ENCODE data around the gene GIPC2. TPM values are rescaled to one million over a fixed set of nuclear protein-coding genes. Genes with fewer than 3 reads are reported as not detected.
"Not testable (repeated sequence)": the region's sequence is repeated elsewhere in the genome, so short reads cannot be mapped to it uniquely, and the experiment has no call there.

The GIPC2 gene
- total RNA-seq, 1 donor from 2014 or later, result 55.5 TPM

DNA sequence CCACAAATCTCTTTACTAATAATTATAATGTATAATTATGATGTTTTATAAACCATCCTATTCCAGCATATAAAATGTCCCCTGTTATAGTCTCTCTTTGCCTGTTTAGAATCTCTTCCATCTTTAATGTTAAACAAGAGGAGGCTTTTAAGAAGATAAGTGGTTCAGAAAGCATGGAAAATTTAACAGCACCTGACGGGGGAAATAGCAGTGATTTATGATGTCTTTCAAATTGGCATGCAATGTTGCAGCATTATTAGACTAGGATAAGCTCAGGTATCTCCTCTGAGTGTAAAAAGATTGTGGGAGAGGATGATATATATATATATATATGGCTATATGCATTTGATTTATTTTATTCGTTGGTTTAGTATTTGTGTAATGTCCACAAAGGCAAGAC lies 24.4 kb downstream of the GIPC2 start:
- DNase-seq, result no peak

DNA sequence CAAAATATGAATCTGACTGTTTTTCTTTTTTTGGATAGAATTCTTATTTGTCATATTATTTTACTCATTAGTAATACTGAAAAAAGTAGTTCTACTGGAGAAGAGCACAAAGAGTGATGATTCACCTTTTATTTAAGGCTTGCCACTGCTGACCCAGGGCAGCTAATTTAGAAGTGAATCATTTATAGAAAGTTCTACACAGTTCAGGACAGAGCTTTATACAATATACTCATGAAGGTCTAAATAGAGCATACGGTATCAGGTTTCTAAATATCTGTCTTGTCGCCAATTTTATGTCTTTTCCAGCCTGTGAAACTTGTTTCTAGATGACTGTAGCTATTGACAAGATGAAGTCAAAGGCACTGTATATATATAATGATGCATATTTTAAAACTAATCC lies 25.0 kb downstream of the GIPC2 start:
- peak; percentile 80 for DNase-seq

DNA sequence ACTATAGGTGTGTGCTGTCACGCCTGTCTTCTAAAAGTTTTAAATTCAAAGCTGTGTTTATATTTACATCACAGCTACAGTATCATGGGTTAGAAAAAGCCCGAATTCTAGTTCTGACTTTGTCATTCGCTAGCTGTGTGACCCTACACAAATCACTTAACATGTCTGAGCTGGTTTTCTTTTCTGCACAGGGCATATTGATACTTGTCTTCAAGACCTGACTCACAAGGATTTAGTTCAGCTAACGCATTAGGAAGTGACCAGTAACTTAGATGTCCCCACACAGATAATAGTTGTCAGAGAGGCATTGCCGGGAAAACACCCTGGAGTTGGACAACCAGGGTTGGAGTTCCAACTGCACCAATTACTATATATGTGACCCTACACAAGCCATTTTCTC lies 25.9 kb downstream of the GIPC2 start:
- DNase-seq, result no peak

DNA sequence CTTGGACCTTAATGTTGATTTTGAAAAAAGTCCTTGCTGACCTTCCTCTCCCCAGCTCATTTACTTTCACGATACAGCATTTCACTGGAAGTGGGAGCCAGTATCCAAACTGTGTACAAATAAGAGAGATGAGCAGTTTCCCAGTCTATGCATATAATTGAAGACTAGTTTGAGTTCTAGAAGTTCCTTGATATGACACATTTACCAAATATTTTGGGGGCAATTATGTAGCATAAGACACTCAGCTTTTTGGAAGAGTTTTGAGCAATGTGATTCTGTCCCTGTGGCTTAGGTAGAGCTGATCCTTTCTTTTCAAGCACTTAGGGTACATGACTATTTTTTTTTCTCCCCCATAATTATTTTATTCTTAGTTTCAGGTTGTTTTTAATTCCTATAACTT lies 26.4 kb downstream of the GIPC2 start:
- no peak for DNase-seq

DNA sequence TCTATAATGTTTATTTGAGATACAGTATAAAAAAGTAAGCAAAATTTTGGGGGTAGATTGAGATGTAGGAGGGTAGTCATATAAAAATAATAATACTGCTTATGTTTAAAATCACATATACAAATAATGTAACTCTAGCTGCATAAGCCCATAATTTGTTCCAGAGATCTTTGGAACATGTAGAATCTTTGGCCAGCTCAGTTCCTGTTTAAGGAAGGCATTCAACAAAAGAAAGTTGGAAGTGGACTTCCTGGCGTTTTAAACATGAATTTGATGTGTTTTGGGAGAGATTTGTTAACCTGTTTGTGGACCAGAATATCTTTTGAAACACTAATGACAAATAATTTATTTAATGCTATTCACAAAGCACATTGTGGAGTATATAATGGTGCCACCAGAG lies 27.7 kb downstream of the GIPC2 start:
- peak; percentile 65 for DNase-seq

DNA sequence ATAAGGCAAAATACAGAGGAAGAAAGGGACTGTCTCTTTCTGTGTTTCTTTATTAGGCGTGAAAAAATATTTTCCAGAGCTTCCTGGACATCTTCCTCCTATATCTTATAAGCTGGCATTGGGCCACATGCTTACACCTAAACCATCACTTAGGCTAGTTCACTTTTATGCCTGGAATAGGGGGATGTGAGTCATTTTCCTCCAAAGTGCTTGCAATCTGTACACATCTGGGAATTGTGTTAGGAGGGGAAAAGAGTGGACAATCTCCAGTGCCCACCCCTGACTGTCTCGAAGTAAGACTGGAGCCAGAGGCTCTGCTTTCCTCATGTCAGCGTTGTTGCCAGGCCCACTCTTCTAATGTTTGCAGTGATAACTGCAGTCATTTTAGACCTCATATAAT lies 29.9 kb downstream of the GIPC2 start:
- DNase-seq, result peak; percentile 94

DNA sequence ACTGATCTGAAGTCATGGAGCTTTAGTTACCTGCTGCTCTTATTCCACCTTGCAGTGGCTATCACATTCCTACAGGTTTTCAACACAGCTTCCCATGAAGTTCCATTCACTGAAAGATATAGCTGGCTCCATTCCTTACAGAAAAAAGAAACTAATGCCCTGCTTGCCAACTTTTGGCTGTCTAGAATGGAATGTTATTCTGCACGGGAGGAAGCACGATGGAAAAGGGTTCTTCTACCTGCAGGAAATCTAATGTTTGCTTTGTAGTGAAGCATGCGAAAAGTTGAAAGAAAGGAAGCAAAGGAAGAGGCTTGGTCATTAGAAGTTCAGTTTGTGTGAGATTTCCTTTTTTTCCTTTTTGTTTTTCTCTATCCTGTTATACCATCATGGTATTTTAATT lies 32.6 kb downstream of the GIPC2 start:
- DNase-seq, result peak; percentile 83

DNA sequence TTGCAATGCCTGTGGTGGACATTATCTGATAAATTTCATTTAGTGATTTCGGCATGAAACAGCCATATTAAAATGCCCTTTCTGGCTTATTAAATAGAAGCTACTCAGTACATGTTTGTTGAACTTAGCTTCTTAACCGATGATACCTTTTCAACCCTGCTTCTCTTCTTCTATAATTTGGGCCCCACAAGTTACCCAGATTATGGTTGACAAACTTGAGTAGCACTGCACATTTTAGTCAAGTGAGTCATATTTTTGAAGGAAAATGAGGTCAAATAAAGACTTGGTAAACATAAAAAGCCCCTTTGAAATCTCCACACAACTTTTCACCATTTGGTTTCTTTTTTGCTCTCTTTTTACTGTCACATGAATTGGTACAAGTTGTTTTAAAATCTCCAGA lies 33.8 kb downstream of the GIPC2 start:
- peak; percentile 48 for DNase-seq

DNA sequence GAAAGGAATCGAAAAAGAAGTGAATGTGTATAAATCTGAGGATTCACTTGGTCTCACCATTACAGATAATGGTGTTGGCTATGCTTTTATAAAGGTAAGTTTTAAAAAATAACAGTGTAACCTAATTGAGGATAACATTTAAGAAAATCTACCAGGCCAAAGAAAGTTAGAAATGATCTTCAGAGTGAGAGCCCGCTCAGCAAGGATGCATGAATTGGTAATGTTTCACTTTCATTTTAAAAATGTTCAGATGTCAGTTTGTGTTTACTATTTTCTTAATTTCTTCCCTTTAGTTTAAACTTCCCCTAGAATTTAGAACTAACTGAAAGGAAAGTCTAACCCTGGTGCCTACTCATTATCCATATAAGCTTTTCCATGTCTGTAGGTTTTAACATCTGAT lies 35.0 kb downstream of the GIPC2 start:
- DNase-seq, result no peak

DNA sequence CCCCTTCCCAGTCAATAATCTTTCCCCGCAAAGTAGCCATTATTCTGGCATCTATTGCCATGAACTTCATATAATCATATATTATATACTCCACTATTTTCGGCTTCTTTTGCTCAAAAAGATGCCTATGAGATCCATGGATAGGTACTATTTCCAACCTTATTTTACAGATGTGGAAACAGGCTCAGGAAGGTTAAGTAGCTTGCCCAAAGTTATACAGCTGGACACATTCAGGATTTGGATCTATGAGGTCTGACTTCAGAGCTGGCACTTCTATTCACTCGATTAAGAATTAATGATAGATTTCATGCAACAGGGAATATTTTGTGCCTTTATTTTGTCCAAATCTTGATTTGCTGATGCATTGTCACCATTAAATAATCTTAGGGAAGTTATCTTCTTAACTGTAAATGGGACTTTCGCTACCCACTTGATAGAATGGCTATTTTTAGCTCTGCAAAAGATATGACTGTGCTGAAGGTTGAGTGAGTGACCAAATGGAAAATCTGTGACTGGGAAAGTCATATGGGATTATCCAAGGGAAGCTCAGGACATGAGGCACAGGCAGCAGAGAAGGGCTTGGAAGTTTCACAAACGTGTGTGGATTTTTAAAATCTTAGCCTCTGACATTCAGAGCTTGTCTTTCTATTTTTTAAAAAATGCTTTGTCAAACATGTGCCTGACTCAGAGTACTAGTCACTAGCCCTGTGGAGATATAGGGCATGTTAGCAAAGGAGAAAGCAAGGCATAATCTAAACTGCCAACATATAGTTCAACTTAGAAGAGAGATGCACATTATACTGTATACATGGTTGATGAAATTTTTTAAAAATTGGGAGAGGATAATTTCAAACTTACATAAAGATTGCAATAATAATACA lies 36.5 kb downstream of the GIPC2 start:
- DNase-seq, result peak; percentile 37

DNA sequence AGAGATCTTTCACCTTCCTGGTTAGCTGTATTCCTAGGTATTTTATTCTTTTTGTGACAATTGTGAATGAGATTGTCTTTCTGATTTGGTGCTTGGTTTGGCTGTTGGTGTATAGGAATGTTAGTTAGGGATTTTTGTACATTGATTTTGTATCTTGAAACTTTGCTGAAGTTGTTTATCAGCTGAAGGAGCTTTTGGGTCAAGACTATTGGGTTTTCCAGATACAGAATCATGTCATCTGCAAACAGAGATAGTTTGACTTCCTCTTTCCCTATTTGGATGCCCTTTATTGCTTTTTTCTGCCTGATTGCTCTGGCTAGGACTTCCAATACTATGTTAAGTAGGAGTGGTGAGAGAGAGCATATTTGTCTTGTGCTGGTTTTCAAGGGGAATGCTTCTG lies 38.9 kb downstream of the GIPC2 start:
- DNase-seq, result not testable (repeated sequence)

DNA sequence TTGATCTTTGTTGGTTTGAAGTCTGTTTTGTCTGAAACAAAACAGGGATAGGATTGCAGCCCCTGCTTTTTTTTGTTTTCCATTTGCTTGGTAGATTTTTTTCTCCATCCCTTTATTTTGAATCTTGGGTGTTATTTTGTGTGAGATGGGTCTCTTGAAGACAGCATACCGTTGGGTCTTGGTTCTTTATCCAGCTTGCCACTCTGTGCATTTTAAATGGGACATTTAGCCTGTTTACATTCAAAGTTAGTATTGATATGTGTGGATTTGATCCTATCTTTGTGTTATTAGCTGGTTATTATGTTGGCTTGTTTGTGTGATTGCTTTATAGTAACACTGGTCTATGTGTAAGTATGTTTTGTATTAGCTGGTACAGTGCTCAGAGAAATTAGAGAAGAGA lies 40.9 kb downstream of the GIPC2 start:
- DNase-seq, result no peak

DNA sequence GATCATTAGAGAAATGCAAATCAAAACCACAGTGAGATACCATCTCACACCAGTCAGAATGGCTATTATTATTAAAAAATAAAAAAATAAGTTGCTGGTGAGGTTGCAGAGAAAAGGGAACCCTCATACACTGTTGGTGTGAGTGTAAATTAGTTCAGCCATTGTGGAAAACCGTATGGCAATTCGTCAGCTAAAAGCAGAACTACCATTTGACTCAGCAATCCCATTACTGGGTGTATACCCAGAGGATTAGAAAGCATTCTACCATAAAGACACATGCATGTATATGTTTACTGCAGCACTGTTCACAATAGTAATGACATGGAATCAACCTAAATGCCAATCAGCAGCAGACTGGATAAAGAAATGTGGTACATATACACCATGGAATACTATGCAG lies 42.2 kb downstream of the GIPC2 start:
- no peak for DNase-seq

DNA sequence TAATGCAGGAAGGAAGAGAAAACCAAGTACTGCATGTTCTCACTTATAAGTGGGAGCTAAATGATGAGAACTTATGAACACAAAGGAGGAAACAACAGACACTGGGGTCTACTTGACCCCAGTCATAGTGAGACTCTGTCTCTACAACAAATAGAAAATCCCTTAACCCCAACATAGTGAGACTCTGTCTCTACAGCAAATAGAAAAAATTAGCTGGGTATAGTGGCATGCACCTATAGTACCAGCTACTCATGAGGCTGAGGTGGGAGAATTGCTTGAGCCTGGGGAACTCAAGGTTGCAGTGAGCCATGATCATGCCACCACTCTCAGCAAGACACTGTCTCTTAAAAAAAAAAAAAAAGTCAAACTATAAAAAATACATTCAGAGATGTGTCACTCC lies 42.7 kb downstream of the GIPC2 start:
- no peak for DNase-seq

DNA sequence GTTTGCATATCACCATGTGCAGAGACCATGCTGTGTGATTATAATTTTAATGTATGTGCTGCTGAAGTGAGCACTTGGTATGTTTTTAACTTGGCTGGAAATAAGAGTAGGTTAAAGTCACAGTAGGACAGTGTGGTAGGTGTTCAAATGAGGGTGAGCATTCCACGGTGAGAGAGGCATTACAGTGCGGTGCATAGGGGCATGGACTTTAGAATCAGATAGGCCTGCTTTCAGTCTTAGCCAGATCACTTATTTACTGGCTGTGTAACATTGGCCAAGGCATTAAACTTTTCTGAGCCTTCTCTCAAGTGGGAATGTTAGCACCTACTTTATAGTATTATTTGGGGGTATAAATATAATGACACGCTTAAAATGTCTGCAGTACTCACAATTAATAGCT lies 43.2 kb downstream of the GIPC2 start:
- DNase-seq, result no peak

DNA sequence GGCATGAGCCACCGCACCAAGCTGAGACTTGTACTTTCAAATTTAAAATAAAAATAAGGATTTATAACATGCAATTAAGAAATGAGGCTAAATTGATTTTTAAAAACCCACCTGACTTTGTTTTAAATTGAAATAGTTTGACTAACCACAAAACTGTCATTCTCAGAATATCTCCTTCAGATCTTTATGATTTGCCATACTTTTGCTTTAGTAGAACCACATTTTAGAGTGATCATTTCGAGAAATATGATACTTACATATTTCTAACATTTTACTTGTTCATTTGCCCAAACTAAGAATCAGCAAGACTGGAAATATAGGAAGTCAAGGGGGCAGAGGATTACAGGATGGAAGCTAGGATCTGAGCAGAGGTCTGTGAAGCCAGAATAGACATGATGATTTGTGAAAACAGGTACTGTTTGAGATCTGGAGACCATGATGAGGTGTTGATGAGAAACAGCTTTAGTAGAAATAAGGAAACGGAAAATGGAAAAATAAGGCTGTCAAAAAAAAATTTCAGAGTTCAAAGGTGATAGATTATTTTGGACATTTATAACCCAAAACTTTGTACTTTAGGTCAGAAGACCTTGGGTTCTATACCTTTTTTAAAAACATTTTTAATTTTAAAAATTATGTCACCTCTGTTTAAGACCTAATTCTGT lies 44.8 kb downstream of the GIPC2 start:
- DNase-seq, result no peak

DNA sequence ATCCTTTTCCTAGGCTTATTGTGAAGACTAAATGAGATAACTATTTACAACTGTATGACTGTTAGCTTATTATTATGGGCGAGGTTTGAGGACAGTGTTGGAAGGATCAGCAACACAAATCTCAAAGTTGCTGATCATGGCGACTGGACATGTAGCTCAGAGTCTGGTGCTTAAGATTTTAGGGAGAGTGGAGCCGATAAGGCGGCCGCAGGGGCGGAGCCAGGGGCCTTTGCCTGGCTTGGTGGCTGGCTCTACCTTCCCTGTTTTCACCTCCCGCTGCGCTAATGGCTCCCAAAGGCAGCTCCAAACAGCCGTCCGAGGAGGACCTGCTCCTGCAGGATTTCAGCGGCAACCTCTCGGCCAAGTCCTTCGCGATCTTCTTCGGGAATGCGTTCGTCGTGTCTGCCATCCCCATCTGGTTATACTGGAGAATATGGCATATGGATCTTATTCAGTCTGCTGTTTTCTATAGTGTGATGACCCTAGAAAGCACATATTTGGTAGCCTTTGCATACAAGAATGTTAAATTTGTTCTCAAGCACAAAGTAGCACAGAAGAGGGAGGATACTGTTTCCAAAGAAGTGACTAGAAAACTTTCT lies 45.5 kb downstream of the GIPC2 start:
- no peak for DNase-seq

DNA sequence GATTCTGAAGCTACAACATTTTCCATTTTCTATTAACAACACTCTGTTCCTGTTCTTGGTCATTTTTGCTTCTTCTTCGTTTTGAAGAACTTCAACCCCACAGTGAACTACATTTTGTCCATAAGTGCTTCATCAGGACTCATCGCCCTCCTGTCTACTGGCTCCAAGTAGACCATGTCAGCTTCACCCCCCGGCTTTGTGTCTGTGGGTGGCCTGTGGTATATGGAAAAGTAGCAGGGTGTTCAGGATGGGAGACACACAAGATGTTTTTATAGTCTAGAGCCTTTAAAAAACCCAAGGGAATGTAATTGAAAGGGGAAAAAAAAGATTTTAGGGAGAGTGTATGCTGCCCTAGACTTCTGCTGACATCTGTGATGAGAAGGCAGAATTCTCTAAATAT lies 46.1 kb downstream of the GIPC2 start:
- no peak for DNase-seq

DNA sequence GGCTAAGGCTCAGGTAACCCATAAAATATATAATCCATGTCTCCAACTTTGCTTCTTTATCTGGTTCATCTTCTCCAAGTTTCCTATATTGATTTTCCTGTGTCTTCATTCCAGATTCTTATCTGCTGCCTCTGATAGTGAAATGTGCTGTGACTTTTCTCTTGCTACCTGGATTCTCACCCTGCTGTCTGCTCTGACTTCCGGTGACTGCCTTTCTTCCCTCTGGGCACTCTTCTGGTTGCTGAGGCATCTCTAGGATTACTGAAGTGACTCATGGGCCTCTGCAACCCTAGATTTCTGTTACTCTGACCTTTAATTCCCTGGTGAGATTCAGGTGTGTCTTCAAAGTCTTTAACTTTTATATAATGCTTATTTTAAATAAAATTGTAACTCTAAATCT lies 46.9 kb downstream of the GIPC2 start:
- DNase-seq, result no peak

DNA sequence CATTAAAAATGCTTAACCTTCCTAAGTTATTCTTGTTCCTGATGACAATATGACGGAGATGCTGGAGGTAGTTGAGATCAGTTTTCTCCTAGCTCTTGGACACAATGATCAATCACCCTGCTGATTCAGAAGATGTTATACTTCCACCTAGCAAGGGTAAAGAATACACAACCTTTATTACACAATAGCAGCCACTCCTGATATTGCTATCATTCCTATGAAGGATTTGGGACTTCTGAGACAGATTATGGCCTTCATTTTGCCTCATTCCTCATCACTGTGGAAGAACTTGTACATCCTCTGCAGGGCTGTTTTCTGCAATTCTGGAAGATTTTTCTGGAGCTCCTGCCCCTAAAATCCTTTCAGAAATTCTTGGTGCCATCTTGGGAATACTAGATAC lies 47.8 kb downstream of the GIPC2 start:
- DNase-seq, result no peak

DNA sequence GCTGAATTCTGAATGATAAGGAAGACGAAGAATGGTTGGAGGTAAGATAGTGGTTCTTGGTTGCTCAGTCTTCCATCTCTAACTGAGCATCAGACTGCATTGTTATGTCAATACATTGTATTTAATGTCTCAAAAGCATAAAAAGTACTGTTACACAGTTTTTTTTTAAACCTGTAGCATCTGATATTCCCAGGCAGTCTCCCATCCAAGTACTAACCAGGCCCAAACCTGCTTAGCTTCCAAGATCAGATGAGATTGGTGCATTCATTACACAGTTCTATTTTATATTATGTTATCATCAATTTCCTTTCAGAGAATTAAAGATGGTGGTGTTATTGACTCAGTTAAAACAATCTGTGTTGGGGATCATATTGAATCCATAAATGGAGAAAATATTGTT lies 48.9 kb downstream of the GIPC2 start:
- no peak for DNase-seq

DNA sequence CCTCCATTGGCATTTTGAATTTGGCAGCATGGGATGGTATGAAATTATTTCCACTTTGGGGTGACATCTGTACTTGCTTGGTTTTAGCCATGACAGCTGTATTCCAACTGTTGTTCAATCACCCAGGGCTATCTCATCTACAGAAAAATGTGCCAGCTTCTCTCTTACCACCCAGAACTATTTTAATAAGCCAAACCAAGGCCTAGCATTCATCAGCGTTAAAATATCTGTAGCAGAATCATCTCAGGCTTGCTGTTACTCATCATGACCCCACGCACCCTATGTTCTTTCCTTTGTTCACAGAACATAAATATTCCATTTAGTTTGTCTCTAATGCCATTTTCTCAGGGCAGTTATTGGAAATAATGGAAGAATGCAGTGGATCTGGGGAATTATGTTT lies 49.8 kb downstream of the GIPC2 start:
- peak; percentile 80 for DNase-seq

DNA sequence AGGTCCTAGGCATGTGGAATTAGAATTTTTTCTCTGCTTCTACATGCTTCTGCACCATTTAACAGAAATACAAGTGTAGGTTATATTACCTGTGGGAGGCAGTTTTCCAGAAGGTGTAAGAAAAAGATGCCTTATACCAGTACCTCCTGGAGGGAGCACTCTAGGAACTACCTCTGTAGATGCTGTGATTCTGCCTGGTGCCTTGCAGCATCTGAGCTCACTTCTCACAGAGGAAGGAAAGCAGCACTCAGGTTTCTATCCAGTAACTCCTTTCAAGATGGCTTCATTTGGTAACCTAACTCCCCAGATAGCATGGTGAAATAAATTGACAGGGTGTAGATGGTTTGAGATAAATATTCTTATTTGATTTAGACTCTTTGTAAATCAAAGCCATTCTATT lies 50.3 kb downstream of the GIPC2 start:
- peak; percentile 41 for DNase-seq

DNA sequence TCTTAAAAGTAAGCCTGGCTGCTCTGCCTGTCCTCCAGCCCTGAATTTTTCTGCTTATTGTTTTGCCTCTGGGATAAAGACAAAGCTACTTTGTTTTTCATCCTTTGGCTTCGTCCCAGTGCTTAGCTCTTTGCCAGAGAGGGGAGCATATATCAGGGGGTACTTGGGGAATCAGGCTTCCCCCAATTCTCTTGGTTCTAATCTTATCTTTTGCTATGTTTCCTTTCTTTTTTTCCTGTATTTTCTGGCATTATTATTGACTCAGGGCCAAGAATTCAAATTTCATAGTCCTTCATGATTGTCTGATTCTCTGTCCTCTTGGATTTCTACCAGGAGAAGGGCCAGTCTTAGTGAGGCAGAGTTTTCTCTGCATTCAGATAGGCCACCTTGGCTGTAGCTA lies 51.2 kb downstream of the GIPC2 start:
- DNase-seq, result peak; percentile 81

Data from dermis blood vessel endothelial cell (primary cell).